Liver (tissue), 9 donors: Measurements from ENCODE around the gene PSMA5. TPM values are rescaled to one million over a fixed set of nuclear protein-coding genes. Genes with fewer than 3 reads are reported as not detected.

ENCODE experiments used
- DNase-seq: peaks from one replicate; pipeline ENCODE4 v3.0.0-alpha.2; 2017; ENCODE audit warnings: low spot score
- H3K27ac ChIP-seq, 2 donors: one replicate each; pipeline ENCODE4 v1.7.0; 2013; ENCODE audit warnings: inconsistent platforms in 2 of 2, low read length in 2 of 2, control low read depth in 1 of 2, low read depth in 1 of 2, mild to moderate bottlenecking in 1 of 2
- H3K27me3 ChIP-seq, 4 donors: one replicate each; pipeline versions ENCODE4 v1.6.1 to v1.7.0; 2013; ENCODE audit warnings: low read length in 3 of 4, inconsistent platforms in 1 of 4, mild to moderate bottlenecking in 1 of 4, moderate library complexity in 1 of 4; ENCODE audit not compliant: control insufficient read depth in 4 of 4, insufficient read depth in 4 of 4
- H3K36me3 ChIP-seq, 4 donors: one replicate each; pipeline versions ENCODE4 v1.6.1 to v1.7.0; 2013; ENCODE audit warnings: low read length in 3 of 4, mild to moderate bottlenecking in 3 of 4, low read depth in 1 of 4, moderate library complexity in 1 of 4; ENCODE audit not compliant: control insufficient read depth in 4 of 4, insufficient read depth in 3 of 4
- H3K4me1 ChIP-seq, 4 donors: one replicate each; pipeline versions ENCODE4 v1.6.1 to v1.7.0; 2013; ENCODE audit warnings: low read length in 3 of 4, mild to moderate bottlenecking in 3 of 4, moderate library complexity in 1 of 4; ENCODE audit not compliant: control insufficient read depth in 4 of 4, insufficient read depth in 4 of 4
- H3K4me3 ChIP-seq, 3 donors: one replicate each; pipeline versions ENCODE4 v1.6.1 to v1.7.0; 2013; ENCODE audit warnings: low read length in 3 of 3, control low read depth in 1 of 3, low read depth in 1 of 3, mild to moderate bottlenecking in 1 of 3
- H3K9ac ChIP-seq, 2 donors: one replicate each; pipeline ENCODE4 v1.7.0; 2013; ENCODE audit warnings: low read length in 2 of 2, mild to moderate bottlenecking in 2 of 2, moderate library complexity in 2 of 2, control low read depth in 1 of 2, low read depth in 1 of 2
- H3K9me3 ChIP-seq, 4 donors: one replicate each; pipeline versions ENCODE4 v1.6.1 to v1.7.0; 2013; ENCODE audit warnings: low read length in 3 of 4; ENCODE audit not compliant: control insufficient read depth in 4 of 4
- CTCF ChIP-seq: fragments of 150-350 bp; IDR thresholded peaks from 2 replicates; pipeline ENCODE4 v1.5.1; 2017; ENCODE audit warnings: improper control_type of control experiment, low read depth, low read length; ENCODE audit not compliant: missing input control
- EGR1 ChIP-seq, 2 donors: IDR thresholded peaks; 2 replicates each; pipeline ENCODE4 v1.6.1; 2016 to 2018; ENCODE audit warnings: antibody characterized with exemption in 2 of 2, low read depth in 2 of 2
- FOXA1 ChIP-seq: IDR thresholded peaks from 2 replicates; pipeline ENCODE4 v1.6.1; 2016; ENCODE audit warnings: antibody characterized with exemption
- FOXA2 ChIP-seq: IDR thresholded peaks from 2 replicates; pipeline ENCODE4 v1.6.1; 2016; ENCODE audit warnings: antibody characterized with exemption
- GABPA ChIP-seq, 2 donors: IDR thresholded peaks in 1 of 2; conservative IDR thresholded peaks in 1 of 2; 2 replicates each; pipeline ENCODE4 v1.6.1; 2016; ENCODE audit warnings: antibody characterized with exemption in 2 of 2, mild to moderate bottlenecking in 1 of 2, moderate library complexity in 1 of 2
- HNF4A ChIP-seq, 2 donors: conservative IDR thresholded peaks; 2 replicates each; pipeline ENCODE4 v1.6.1; 2016; ENCODE audit warnings: antibody characterized with exemption in 2 of 2, mild to moderate bottlenecking in 2 of 2
- HNF4G ChIP-seq: IDR thresholded peaks from 2 replicates; pipeline ENCODE4 v1.6.1; 2016; ENCODE audit warnings: antibody characterized with exemption
- JUND ChIP-seq, 2 donors: IDR thresholded peaks; 2 replicates each; pipeline ENCODE4 v1.6.1; 2016; ENCODE audit warnings: antibody characterized with exemption in 2 of 2
- NR2F2 ChIP-seq: IDR thresholded peaks from 2 replicates; pipeline ENCODE4 v1.6.1; 2016; ENCODE audit warnings: antibody characterized with exemption
- RAD21 ChIP-seq, 2 donors: IDR thresholded peaks; 2 replicates each; pipeline ENCODE4 v1.6.1; 2016; ENCODE audit warnings: antibody characterized with exemption in 2 of 2, mild to moderate bottlenecking in 2 of 2
- REST ChIP-seq: IDR thresholded peaks from 2 replicates; pipeline ENCODE4 v1.6.1; 2016; ENCODE audit warnings: antibody characterized with exemption, mild to moderate bottlenecking
- RXRA ChIP-seq, 2 donors: IDR thresholded peaks; 2 replicates each; pipeline ENCODE4 v1.6.1; 2017 to 2018; ENCODE audit warnings: antibody characterized with exemption in 2 of 2, mild to moderate bottlenecking in 1 of 2
- SP1 ChIP-seq: IDR thresholded peaks from 2 replicates; pipeline ENCODE4 v1.6.1; 2018; ENCODE audit warnings: antibody characterized with exemption, mild to moderate bottlenecking
- TAF1 ChIP-seq: conservative IDR thresholded peaks from 2 replicates; pipeline ENCODE4 v1.6.1; 2016; ENCODE audit warnings: antibody characterized with exemption, mild to moderate bottlenecking
- YY1 ChIP-seq: IDR thresholded peaks from 2 replicates; pipeline ENCODE4 v1.6.1; 2016; ENCODE audit warnings: antibody characterized with exemption, mild to moderate bottlenecking
- ZBTB33 ChIP-seq: IDR thresholded peaks from 2 replicates; pipeline ENCODE4 v1.6.1; 2016; ENCODE audit warnings: antibody characterized with exemption
- WGBS: extraction: QIAGEN DNeasy Blood & Tissue Kit; methylation state at CpG from one replicate; pipeline ENCODE4 v1.1.7; 2013; 5-methylcytosine and 5-hydroxymethylcytosine counted together
- polyA plus RNA-seq, 2 donors: library from polyadenylated mRNA; stranded (reverse) in 1 of 2; unstranded in 1 of 2; fragments of 200-250 nt in 1 of 2; fragments of >200 nt in 1 of 2; fragmentation: Nextera tagmentation in 1 of 2; extraction: Ambion mirVana in 1 of 2; gene quantifications; one replicate each; pipeline versions ENCODE4 v1.2.1 to v1.2.3, GENCODE V29; 2013 to 2015
- total RNA-seq, 2 donors: library from RNA; depleted of rRNA; stranded (reverse); fragments of >200 nt; gene quantifications; one replicate each; pipeline ENCODE4 v1.2.3, GENCODE V29; 2014
- TF ChIP-seq, protein P1 (sequence below): IDR thresholded peaks from 2 replicates; pipeline ENCODE4 v1.6.1; 2016; ENCODE audit warnings: antibody characterized with exemption
- TF ChIP-seq, protein P2 (sequence below): IDR thresholded peaks from 2 replicates; pipeline ENCODE4 v1.6.1; 2016; ENCODE audit warnings: antibody characterized with exemption
- donor health status: healthy.
- donor health status: healthy.
- donor health status: healthy.
- donor health status: healthy.
- donor health status: healthy.

PSMA5 gene
- total and polyA plus RNA-seq, 4 donors = 26.3 to 88.6 (median 67.9) TPM

- Histone ChIP-seq H3K4me3 (no peak overlapping the region), H3K4me1 (no peaks in the 10 kb centered on the region), H3K9me3 (no peaks in the 10 kb centered on the region), H3K27ac (no peak overlapping the region), H3K36me3 (no peaks in the 10 kb centered on the region), H3K27me3 (no peaks in the 10 kb centered on the region), H3K9ac (no peak overlapping the region)
- TF ChIP-seq ZBTB33 (no peak), NR2F2 (no peak), JUND (IDR thresholded peaks at IDR 0.05) (no peak), CTCF (no peak), RXRA (IDR thresholded peaks at IDR 0.05) (no peak)
- TF ChIP-seq, protein P1, sequence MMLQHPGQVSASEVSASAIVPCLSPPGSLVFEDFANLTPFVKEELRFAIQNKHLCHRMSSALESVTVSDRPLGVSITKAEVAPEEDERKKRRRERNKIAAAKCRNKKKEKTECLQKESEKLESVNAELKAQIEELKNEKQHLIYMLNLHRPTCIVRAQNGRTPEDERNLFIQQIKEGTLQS = no peak
- WGBS = 100% methylated on average over 1 of the region's 1 CpG
- no peak for DNase-seq
Observed at GRCh38 chr1:109433322-109433721, 7.1 kb upstream of the PSMA5 start.

- H3K27me3 ChIP-seq = no peaks in the 10 kb centered on the region
- no peak overlapping the region for H3K4me3 ChIP-seq
- no peaks in the 10 kb centered on the region for H3K9me3 ChIP-seq
- no peak for TF ChIP-seq HNF4G
- TF ChIP-seq, protein P1 = no peak
- no peak for TF ChIP-seq RAD21 (IDR thresholded peaks at IDR 0.05)
- no peak for TF ChIP-seq ZBTB33
- TF ChIP-seq EGR1 (IDR thresholded peaks at IDR 0.05; ENCODE audit: low read depth in 2 of 2) = no peak
- TF ChIP-seq, protein P2, sequence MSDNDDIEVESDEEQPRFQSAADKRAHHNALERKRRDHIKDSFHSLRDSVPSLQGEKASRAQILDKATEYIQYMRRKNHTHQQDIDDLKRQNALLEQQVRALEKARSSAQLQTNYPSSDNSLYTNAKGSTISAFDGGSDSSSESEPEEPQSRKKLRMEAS = no peak
- TF ChIP-seq NR2F2 = no peak
- no peak for TF ChIP-seq FOXA1
- no peak for TF ChIP-seq REST
- TF ChIP-seq RXRA (IDR thresholded peaks at IDR 0.05) = no peak
- TF ChIP-seq YY1 = no peak
- TF ChIP-seq TAF1 = no peak
- no peak for TF ChIP-seq CTCF
- TF ChIP-seq GABPA (IDR thresholded peaks at IDR 0.05 in 1 of 2, conservative IDR thresholded peaks at IDR 0.05 in 1 of 2) = no peak
- no peak for TF ChIP-seq SP1
- TF ChIP-seq HNF4A (conservative IDR thresholded peaks at IDR 0.05) = no peak
- no peak for TF ChIP-seq FOXA2
- peaks cover 0 to 6% (median 4%) of the 10 kb centered on the region in 4 donors for H3K4me1 ChIP-seq
- H3K36me3 ChIP-seq = no peaks in the 10 kb centered on the region
- H3K27ac ChIP-seq = no peak overlapping the region
- DNase-seq = no peak
- H3K9ac ChIP-seq = no peak overlapping the region
Observed at GRCh38 chr1:109432336-109432735, 6.1 kb upstream of the PSMA5 start.
